Breast epithelium (tissue), 4 donors: ENCODE data around the gene MOGAT2. TPM values are rescaled to one million over a fixed set of nuclear protein-coding genes. Genes with fewer than 3 reads are reported as not detected.
A peak's percentile ranks its signal among the peaks of the same experiment; 100 is the strongest.

ENCODE experiments used
- DNase-seq, 2 donors: peaks; one replicate each; pipeline ENCODE4 v3.0.0-alpha.2; 2019; ENCODE audit warnings: low spot score in 2 of 2
- H3K27ac ChIP-seq, 2 donors: fragments of 200-600 bp; sonication (generic) in 1 of 2; one replicate each; pipeline ENCODE4 v1.5.1; 2016 to 2019; ENCODE audit warnings: mild to moderate bottlenecking in 1 of 2
- H3K27me3 ChIP-seq, 2 donors: fragments of 200-600 bp; sonication (generic) in 1 of 2; one replicate each; pipeline versions ENCODE4 v1.5.1 to v1.6.0; 2017 to 2019; ENCODE audit warnings: control low read depth in 1 of 2, mild to moderate bottlenecking in 1 of 2
- H3K36me3 ChIP-seq: fragments of 200-600 bp; one replicate; pipeline ENCODE4 v1.5.1; 2019
- H3K4me1 ChIP-seq, 2 donors: fragments of 200-600 bp; sonication (generic); one replicate each; pipeline ENCODE4 v1.5.1; 2016 to 2019; ENCODE audit warnings: control low read depth in 1 of 2
- H3K4me3 ChIP-seq, 3 donors: fragments of 200-600 bp; sonication (generic); 1 replicate in 2 of 3; 2 replicates in 1 of 3; pipeline ENCODE4 v1.5.1; 2016 to 2019; ENCODE audit warnings: mild to moderate bottlenecking in 3 of 3, moderate library complexity in 2 of 3
- H3K9me3 ChIP-seq, 2 donors: fragments of 200-600 bp; sonication (generic) in 1 of 2; one replicate each; pipeline ENCODE4 v1.5.1; 2016 to 2019; ENCODE audit warnings: control low read depth in 1 of 2
- POLR2A ChIP-seq: fragments of 450-650 bp; IDR thresholded peaks from one replicate; pipeline ENCODE4 v1.6.1; 2016; ENCODE audit warnings: antibody characterized with exemption, mild to moderate bottlenecking, moderate library complexity
- POLR2AphosphoS5 ChIP-seq, 3 donors: sonication (generic); formaldehyde crosslinking; IDR thresholded peaks; one replicate each; pipeline ENCODE4 v1.6.1; 2017; ENCODE audit warnings: antibody characterized with exemption in 3 of 3
- intact Hi-C: fragments of 100-400 bp; cut with DNase I; formaldehyde crosslinking; loops from one replicate; pipeline ENCODE4 v1.15.1; 2023; ENCODE audit warnings: low total_unique reads
- total RNA-seq, 3 donors: library from RNA; depleted of rRNA; stranded (reverse); fragments of >200 nt; gene quantifications; one replicate each; pipeline ENCODE4 v1.1.0, GENCODE V29; 2016
- TF ChIP-seq, protein P1 (sequence below), 3 donors: fragments of 450-650 bp; IDR thresholded peaks; one replicate each; pipeline ENCODE4 v1.5.1; 2016 to 2017; ENCODE audit warnings: antibody characterized with exemption in 3 of 3, mild to moderate bottlenecking in 3 of 3, moderate library complexity in 3 of 3

MOGAT2 gene
- total RNA-seq, 3 donors from 2014 or later: 0.32 to 7.3 (median 1.3) TPM

DNA sequence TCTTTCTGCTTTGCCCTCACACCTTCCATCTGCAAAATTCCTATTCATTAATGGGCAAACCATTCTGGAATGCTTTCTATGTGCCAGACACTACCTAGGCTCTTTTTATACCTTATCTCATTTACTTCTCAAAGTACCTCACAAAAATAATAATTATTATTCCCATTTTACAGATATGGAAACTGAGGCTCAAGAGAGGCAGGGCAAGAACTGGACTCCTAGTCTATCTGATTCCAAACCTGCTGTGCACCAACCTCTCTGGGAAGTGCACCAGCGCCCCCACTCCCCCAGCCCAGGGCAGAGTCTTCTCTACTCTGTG lies 50.1 kb downstream of the MOGAT2 start:
- H3K36me3 ChIP-seq: no peaks in the 10 kb centered on the region
- no peak for TF ChIP-seq POLR2A
- TF ChIP-seq, protein P1, sequence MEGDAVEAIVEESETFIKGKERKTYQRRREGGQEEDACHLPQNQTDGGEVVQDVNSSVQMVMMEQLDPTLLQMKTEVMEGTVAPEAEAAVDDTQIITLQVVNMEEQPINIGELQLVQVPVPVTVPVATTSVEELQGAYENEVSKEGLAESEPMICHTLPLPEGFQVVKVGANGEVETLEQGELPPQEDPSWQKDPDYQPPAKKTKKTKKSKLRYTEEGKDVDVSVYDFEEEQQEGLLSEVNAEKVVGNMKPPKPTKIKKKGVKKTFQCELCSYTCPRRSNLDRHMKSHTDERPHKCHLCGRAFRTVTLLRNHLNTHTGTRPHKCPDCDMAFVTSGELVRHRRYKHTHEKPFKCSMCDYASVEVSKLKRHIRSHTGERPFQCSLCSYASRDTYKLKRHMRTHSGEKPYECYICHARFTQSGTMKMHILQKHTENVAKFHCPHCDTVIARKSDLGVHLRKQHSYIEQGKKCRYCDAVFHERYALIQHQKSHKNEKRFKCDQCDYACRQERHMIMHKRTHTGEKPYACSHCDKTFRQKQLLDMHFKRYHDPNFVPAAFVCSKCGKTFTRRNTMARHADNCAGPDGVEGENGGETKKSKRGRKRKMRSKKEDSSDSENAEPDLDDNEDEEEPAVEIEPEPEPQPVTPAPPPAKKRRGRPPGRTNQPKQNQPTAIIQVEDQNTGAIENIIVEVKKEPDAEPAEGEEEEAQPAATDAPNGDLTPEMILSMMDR (IDR thresholded peaks at IDR 0.05): no peak
- TF ChIP-seq POLR2AphosphoS5 (IDR thresholded peaks at IDR 0.05): no peak
- H3K9me3 ChIP-seq: no peaks in the 10 kb centered on the region
- no peaks in the 10 kb centered on the region for H3K27me3 ChIP-seq
- peaks cover 0 to 10% of the 10 kb centered on the region in 2 donors for H3K4me1 ChIP-seq
- no peak for DNase-seq
- H3K27ac ChIP-seq: no peak overlapping the region
- H3K4me3 ChIP-seq: peak overlapping the region; percentile 43 to 67 (median 58)
- intact Hi-C loops: no loop called here

- H3K27ac ChIP-seq: peak within 1 kb of the TSS in 1 of 2 donors; percentile 52
- H3K4me3 ChIP-seq: peak within 1 kb of the TSS; percentile 43 to 67 (median 58)
- peaks cover 0 to 10% of the 10 kb centered on the region in 2 donors for H3K4me1 ChIP-seq
- TF ChIP-seq POLR2A: no peak
- TF ChIP-seq, protein P1 (IDR thresholded peaks at IDR 0.05): peak in 1 of 3 donors; percentile 15
- TF ChIP-seq POLR2AphosphoS5 (IDR thresholded peaks at IDR 0.05): peak in 1 of 3 donors; percentile 31
- peak; percentile 31 to 57 for DNase-seq
- H3K36me3 ChIP-seq: no peaks in the 10 kb centered on the region
- no peaks in the 10 kb centered on the region for H3K27me3 ChIP-seq
- intact Hi-C loops: no loop called here
- H3K9me3 ChIP-seq: no peaks in the 10 kb centered on the region
These were observed 50.7 kb downstream of the MOGAT2 start, which contains the start of gene DGAT2 for GRCh38 chr11:75768112-75768908. DGAT2 (plus strand) TSS chr11:75768778; CDS start chr11:75768992, 214 bp downstream.

DNA sequence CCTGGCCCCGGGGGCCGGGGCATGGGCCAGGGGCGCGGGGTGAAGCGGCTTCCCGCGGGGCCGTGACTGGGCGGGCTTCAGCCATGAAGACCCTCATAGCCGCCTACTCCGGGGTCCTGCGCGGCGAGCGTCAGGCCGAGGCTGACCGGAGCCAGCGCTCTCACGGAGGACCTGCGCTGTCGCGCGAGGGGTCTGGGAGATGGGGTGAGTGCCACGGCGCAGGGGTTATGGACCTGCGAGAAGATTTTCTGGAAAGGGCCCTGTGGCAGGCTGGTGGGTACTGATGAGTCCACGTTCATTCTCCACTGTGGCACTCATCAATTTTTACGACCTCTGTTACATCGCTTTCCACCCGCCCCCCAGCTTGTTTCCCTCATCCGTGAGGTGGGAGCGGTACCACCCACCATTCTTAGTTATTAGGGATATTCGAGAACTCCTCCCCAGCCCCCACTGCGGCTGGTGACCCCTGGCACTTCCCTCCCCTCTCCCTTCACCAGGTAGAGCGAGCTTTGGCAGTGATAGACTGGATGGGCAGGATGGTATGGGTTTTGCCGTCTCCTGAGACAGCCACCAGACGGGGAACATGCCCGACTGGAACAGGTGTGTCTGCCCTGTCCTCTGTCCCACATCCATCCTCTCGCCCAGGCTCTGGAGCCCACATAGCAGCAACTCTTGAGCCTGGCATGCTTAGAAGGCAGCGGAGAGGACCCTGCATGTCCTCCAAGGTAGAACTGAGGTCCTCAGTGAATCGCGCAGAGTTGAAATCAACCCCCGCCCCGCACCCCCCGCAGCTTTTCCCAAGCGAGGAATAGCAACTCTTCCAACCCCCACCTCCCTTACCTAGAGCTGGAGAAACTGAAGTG lies 51.5 kb downstream of the MOGAT2 start:
- peaks cover 0 to 10% of the 10 kb centered on the region in 2 donors for H3K4me1 ChIP-seq
- no peaks in the 10 kb centered on the region for H3K36me3 ChIP-seq
- peak overlapping the region in 1 of 2 donors; percentile 52 for H3K27ac ChIP-seq
- TF ChIP-seq POLR2A: no peak
- TF ChIP-seq, protein P1 (IDR thresholded peaks at IDR 0.05): no peak
- TF ChIP-seq POLR2AphosphoS5 (IDR thresholded peaks at IDR 0.05): no peak
- H3K27me3 ChIP-seq: no peaks in the 10 kb centered on the region
- intact Hi-C loops: no loop called here
- H3K9me3 ChIP-seq: no peaks in the 10 kb centered on the region
- no peak for DNase-seq
- H3K4me3 ChIP-seq: peak overlapping the region; percentile 43 to 67 (median 58)

DNA sequence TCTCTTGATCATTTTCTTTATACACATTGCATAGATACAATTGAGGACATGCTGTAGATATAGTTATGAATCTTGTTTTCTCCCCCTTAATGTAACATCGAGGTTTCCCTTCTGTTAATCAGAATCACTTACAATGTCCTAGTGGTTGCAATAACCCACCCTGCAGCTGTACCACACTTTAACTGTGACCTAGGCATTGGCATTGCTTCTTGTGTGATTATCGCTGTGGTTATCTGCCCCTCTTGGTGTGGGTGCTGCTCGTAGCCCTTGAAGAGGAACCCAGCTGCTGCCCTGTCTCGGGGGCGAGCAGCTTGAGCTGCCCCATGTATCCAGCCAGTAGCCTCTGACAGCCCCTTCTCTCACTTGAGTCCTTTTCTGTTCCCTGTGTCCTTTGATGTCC lies 52.5 kb downstream of the MOGAT2 start:
- Histone ChIP-seq H3K36me3 (no peaks in the 10 kb centered on the region), H3K4me1 (peaks cover 0 to 10% of the 10 kb centered on the region in 2 donors), H3K27ac (no peak overlapping the region), H3K9me3 (no peaks in the 10 kb centered on the region), H3K27me3 (no peaks in the 10 kb centered on the region), H3K4me3 (no peak overlapping the region)
- intact Hi-C loops: no loop called here
- no peak for DNase-seq
- TF ChIP-seq POLR2AphosphoS5 (IDR thresholded peaks at IDR 0.05): no peak
- TF ChIP-seq POLR2A: no peak
- TF ChIP-seq, protein P1 (IDR thresholded peaks at IDR 0.05): no peak
